ENCODE measurements around the gene PJA1.

PJA1 gene

DNA sequence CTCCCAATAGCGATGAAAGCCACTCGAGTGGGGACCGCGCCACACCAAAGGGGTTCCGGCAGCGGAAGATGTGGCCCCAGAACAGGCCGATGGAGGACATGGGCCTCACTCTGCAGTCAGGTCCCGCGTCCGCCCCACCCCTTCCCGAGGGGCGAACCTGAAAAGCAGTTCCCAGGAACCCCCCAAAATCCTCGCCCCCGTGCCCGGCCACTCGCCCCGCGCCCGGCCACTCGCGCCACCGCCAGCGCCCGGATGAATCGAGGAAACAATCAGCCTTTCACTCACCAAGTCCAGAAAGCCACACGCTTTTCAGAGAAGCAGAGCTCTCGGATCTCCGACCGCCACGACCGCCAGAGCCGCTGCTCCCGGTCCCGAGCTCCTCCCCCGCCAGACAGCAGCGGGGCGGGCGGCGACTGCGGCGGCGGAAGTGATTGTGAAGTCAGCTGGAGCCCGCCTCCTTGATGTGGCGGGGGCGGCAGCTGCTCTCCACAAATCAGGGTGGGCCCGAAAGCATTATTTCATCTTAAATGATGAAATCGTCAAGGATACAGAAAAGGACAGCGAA is at the start of gene PJA1:
Gene PJA1, minus strand, starts transcription at position 367 of the 565 bp plus-strand sequence. CDS start 2,380 bp downstream, outside the sequence.
- peak; percentile 74 for DNase-seq

- DNase-seq: no peak
These were observed 49.2 kb upstream of the PJA1 start for GRCh38 chrX:69214463-69214862.

- no peak for DNase-seq
These were observed 46.4 kb upstream of the PJA1 start for GRCh38 chrX:69211701-69212100.

- DNase-seq: no peak
These were observed 45.3 kb upstream of the PJA1 start for GRCh38 chrX:69210581-69210980.

DNA sequence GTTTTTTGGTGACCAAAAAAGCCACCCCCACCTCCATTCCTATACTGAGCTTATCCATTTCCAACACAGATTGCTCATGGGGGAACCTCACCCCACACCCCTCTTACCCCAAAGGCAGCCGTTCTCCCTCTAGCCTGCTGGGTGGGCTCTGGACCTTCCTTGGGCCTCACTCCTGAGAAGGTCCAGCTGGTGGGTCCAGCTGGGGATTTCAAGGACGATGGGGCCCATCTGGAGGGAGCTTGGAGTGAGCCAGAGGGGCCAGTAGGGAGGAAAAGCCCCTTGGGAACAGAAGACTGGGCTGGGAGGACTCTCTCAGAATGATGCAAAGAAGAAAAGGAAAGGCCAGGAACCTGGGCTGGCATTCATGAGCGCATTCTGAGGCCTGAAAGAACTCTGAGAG is 42.0 kb upstream of the PJA1 start:
- DNase-seq: no peak

DNA sequence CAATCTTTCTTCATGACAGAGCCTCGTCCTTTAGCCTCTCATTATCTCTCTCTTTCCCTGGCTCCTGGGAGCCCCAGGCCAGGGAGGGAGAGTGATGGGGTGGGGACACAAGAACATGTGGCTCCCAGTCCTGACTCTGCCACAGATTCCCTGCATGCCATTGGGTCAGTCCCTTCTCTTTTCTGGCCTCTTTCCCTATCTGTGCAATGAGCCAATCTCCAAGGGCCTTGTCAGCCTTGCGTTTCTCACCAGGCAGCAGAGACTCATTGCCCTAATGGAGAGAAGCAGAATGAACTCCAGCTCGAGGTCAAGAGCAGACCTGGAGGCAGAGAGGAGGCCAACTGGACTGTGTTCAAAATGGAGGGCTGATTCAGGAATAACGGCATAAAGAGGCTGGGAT is 38.4 kb upstream of the PJA1 start:
- DNase-seq: no peak

DNA sequence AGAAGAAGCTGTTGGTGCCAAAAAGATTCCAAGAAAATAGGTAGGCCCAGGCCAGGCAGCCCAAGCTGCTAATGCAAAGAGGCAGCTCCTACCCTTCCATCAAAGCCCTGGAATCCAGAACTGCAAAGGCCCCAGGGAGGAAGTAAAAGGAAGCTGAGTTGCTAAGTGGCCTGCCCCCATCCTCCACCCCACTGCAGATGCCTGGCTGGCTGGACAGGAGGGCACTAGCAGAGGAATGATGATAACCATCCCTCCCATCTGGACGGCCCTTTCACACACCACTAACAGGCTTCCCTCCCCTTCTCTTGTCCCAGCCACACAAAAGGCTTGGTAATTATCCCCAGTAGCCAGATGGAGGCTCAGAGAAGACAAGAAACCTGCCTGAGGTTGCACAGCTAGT is 32.4 kb upstream of the PJA1 start:
- no peak for DNase-seq

- DNase-seq: no peak
These were observed 31.4 kb upstream of the PJA1 start for GRCh38 chrX:69196666-69197065.

DNA sequence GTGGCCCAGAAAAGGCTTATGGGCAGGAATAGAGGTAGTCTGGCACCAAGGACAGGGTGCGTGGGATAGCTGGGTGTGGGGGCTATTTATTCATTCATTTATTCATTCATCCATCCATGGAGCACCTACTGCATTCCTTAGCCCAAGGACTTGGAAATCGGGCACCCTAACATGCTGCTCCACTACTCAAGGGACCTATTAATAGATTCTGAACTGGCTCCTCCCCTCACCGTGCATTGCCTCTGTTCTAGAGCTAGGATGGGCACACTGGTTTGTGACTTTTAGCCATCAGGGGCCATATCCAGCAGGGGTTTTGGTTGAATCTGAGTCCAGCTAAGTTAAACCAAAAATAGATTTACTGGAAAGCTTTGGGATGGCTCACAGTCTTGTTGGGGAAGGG is 30.6 kb upstream of the PJA1 start:
- no peak for DNase-seq

DNA sequence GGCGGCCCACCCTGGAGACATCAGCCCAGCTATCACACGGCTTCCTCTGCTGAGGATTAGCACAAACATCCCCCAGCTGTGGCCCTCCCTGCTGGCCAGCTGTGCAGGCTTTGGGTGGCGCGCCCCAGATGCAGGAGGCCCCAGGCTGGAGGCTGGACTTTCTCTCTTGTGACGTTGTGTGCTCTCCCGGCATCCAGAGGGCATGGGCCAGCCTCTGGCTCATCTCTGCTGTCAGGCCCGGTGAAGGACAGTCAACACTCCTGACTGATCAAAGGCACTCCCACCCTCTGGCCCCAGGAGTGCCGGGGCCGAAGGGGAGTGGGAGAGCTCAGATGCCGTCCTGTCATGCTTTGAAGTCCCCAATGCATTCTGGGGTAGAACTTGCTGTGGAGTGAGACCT is 29.9 kb upstream of the PJA1 start:
- no peak for DNase-seq

GRCh38 chrX:69192603-69193002 is 27.4 kb upstream of the PJA1 start:
- DNase-seq: no peak

GRCh38 chrX:69189576-69190371 is 24.5 kb upstream of the PJA1 start:
- DNase-seq: no peak

DNA sequence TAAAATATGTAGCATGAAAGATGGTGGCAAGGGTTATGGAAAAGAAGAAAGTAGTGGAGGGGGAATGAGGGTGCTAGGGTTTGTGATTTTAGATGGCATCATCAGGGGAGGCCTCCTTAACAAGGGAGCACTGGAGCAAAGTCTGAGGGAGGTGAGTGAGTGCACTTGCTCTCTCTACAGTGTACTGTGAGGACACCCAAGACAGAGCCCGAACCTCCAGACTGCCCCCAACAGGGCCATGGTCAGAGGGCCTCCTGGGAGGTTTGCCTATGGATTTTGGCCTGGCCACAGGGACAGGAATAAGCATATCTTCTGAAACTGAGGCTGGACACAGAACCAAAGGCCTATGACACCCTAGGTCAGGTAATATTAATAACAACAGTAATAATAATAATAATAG is 21.4 kb upstream of the PJA1 start:
- DNase-seq: no peak

DNA sequence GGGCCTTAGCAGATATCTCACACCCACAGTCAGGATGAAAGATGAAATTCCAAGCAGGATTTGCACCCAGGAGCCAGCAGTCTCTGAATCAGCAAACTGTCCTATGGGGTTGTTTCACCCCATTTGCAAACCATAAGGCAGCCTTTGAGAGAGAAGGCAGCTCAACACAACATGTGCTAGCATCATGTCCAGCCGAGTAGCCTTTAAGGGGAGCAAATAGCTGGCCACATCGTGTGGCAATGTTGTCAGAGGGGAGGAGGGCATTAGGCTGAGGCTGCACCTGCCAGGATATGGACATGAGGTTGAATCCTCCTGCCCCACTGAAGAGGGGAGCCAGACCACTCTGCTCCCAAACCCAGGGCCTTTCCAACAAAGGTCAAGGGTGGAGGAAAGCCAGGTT is 20.6 kb upstream of the PJA1 start:
- DNase-seq: no peak

- no peak for DNase-seq
These were observed 19.9 kb upstream of the PJA1 start for GRCh38 chrX:69185141-69185540.

DNA sequence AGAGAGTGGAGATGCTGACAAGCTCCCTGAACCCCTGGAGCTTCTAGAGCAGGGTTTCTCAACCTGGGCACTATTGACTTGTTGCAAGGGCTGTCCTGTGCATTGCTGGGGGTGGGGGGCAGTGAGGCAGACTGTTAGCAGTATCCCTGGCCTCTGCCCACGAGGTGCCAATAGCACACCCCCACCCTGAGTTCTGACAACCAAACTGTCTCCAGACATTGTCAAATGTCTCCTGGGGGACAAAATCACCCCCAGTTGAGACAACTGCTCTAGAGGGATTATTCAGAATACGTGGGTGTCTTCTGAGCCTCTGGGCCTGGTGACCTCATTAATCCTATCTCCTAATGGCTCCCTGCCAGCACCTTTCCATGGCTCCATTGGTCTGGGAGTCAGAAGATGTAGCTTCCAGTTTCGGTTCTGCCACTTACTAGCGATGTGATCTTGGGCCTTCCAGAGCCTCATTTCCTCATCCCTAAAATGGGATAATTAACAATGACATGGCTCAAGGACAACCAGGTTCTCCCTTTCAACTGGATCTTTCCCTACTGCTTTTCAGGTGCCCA is 17.6 kb upstream of the PJA1 start:
- no peak for DNase-seq

DNA sequence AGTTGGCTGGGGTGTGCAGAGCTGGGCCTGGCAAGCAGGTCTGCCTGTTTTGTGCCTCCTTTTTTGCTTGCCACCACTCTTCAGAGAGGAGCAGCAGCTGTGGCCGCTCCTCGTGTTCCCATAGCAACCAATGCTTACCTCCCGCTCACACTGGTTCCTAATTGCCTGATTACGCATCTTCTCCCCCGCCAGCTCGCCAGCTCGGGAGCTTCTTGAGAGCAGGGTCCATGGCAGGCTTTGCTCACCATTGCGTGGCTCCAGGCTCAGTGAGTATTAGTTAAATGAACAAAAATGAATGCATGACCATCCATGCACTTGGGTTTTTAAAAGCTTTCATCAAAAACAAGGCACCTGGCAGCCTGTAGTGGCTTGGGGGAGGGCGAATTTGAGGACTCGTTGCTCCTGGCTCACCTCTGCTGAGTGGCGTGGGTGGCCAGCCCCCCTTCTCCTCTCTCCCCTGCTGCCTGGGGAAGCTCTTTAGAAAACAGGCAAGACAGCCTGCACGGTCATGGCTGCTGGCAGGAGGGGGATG is 14.2 kb upstream of the PJA1 start:
- no peak for DNase-seq

GRCh38 chrX:69178592-69178991 is 13.3 kb upstream of the PJA1 start:
- no peak for DNase-seq

DNA sequence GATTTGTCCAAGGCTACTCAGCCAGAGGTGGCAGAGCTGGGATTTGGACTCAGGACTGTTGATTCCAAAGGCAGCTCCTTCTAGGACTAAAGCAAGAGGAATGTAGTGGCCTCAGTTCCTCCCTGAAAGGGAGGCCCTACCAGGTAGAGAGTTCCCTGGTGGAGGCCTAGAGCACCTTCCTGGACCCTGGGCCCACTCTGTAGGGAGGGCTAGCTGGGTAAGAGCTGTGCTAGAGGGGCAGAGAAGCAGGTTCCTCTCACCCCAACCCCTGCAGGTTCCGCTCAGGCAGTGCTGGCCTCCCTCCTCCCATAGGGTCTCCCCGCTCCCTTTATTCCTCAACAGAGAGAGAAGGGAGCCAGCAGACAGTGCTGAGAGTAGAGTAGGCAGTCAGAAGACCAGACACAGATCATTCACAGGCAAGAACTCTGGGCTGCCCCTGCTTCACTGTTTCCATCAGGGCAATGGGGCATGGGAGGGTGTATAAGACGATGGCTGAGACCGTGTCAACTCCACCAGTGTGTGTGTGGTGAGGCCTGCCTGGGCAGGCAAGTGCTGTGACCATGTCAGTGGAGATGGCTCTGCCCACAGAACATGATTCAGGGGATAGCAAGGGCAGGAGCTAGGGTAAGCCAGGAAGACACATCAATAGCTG is 12.4 kb upstream of the PJA1 start:
- DNase-seq: no peak

GRCh38 chrX:69176053-69176452 is 10.8 kb upstream of the PJA1 start:
- DNase-seq: no peak

- no peak for DNase-seq
These were observed 8.7 kb upstream of the PJA1 start for GRCh38 chrX:69173906-69174305.

- no peak for DNase-seq
These were observed 7.7 kb upstream of the PJA1 start for GRCh38 chrX:69172937-69173336.

- no peak for DNase-seq
These were observed 5.1 kb upstream of the PJA1 start for GRCh38 chrX:69170319-69170718.

All from activated CD8-positive, alpha-beta memory T cell treated with anti-CD3 and anti-CD28 coated beads, Interleukin-2, amount 50 U/mL, for 4 hours (primary cell).